SJSA1 (cell line): ENCODE data around the gene TCF12. TPM values are rescaled to one million over a fixed set of nuclear protein-coding genes. Genes with fewer than 3 reads are reported as not detected.
"Not testable (repeated sequence)": the region's sequence is repeated elsewhere in the genome, so short reads cannot be mapped to it uniquely, and the experiment has no call there.

Experiments used
- DNase-seq, 2 experiments: peaks; one replicate each; pipeline ENCODE4 v3.0.0-alpha.2; 2015 to 2020; ENCODE audit warnings: low spot score in 2 of 2, low read depth in 1 of 2
- H3K27ac ChIP-seq: fragments of 250-450 bp; sonication (Bioruptor Pico); 2 replicates; pipeline ENCODE4 v1.5.1; 2020; ENCODE audit warnings: mild to moderate bottlenecking, moderate library complexity
- H3K27me3 ChIP-seq: fragments of 250-450 bp; sonication (Bioruptor Pico); replicated peaks from 2 replicates; pipeline ENCODE4 v1.5.1; 2020; ENCODE audit warnings: mild to moderate bottlenecking, moderate library complexity
- H3K36me3 ChIP-seq: fragments of 250-450 bp; sonication (Bioruptor Pico); 2 replicates; pipeline ENCODE4 v1.5.1; 2020; ENCODE audit warnings: mild to moderate bottlenecking
- H3K4me1 ChIP-seq: fragments of 250-450 bp; sonication (Bioruptor Pico); replicated peaks from 2 replicates; pipeline ENCODE4 v1.6.1; 2021; ENCODE audit warnings: mild to moderate bottlenecking
- H3K4me3 ChIP-seq: fragments of 250-450 bp; sonication (Bioruptor Pico); 2 replicates; pipeline ENCODE4 v1.5.1; 2020; ENCODE audit warnings: mild to moderate bottlenecking
- H3K9me3 ChIP-seq: fragments of 250-450 bp; sonication (Bioruptor Pico); replicated peaks from 2 replicates; pipeline ENCODE4 v1.5.1; 2020; ENCODE audit warnings: mild to moderate bottlenecking
- total RNA-seq: library from RNA; depleted of rRNA; stranded (reverse); fragments of >200 nt; shearing (Covaris generic); gene quantifications from 2 replicates; pipeline ENCODE4 v1.2.3, GENCODE V29; 2014

The TCF12 gene
- total RNA-seq, 1 experiment from 2014 or later, result 69.5 TPM

DNA sequence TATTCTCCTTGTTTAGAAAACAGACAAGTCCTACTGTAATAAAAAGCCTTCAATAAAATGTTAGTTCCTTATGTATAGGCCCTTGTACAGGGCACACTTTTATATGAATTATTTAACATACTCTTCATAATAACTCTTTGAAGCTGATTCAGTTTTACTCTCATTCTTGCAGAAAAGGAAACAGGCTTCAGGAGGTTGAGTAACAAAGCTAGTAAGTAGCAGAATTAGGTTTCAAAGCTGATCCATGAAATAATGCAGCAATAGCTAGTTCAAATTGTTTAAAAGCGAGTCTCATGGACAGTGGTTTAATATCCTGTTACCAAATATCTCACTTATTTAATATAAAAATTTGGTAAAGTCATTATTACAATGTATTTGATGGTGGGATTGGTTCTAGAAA, 25.0 kb downstream of the TCF12 start:
- Histone ChIP-seq H3K36me3 (peaks cover 6% of the 10 kb centered on the region; the same call in 1 of the 2 replicates), H3K4me3 (no peak overlapping the region), H3K27me3 (no peaks in the 10 kb centered on the region), H3K27ac (no peak overlapping the region), H3K9me3 (0 out of 2 replicates have a peak, but pooled peaks cover 3% of the 10 kb centered on the region), H3K4me1 (no peaks in the 10 kb centered on the region)
- no peak for DNase-seq

GRCh38 chr15:56944485-56944884, 26.0 kb downstream of the TCF12 start:
- no peaks in the 10 kb centered on the region for H3K4me1 ChIP-seq
- no peak for DNase-seq
- H3K27ac ChIP-seq, result no peak overlapping the region
- H3K36me3 ChIP-seq, result peaks cover 6% of the 10 kb centered on the region; the same call in 1 of the 2 replicates
- no peaks in the 10 kb centered on the region for H3K27me3 ChIP-seq
- H3K9me3 ChIP-seq, result 0 out of 2 replicates have a peak, but pooled peaks cover 3% of the 10 kb centered on the region
- H3K4me3 ChIP-seq, result no peak overlapping the region

GRCh38 chr15:56946150-56946549, 27.7 kb downstream of the TCF12 start:
- Histone ChIP-seq H3K4me1 (no peaks in the 10 kb centered on the region), H3K36me3 (peaks cover 9% of the 10 kb centered on the region; the same call in 1 of the 2 replicates)
- no peak for DNase-seq

GRCh38 chr15:56948000-56948763, 29.7 kb downstream of the TCF12 start:
- no peak overlapping the region for H3K27ac ChIP-seq

More at GRCh38 chr15:56946150-56946549, 27.7 kb downstream of the TCF12 start:
- no peak overlapping the region for H3K27ac ChIP-seq
- no peak overlapping the region for H3K4me3 ChIP-seq
- 0 out of 2 replicates have a peak, but pooled peaks cover 3% of the 10 kb centered on the region for H3K9me3 ChIP-seq
- no peaks in the 10 kb centered on the region for H3K27me3 ChIP-seq

DNA sequence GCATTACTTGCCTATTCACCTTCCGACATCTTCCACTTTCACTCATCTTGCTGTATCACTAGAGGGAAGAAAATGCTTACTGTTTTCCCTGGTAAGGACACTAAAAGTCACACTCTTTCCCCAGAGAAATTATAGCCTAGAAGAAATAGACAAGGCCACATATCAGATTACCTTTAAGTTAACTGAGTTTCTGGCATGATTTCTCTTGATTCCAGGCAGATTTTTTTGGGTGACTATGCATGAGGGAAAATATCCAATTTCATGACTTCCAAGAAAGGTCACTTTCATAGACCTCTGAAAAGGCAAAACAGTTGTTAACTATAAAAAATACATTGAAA, 30.3 kb downstream of the TCF12 start:
- DNase-seq, result no peak
- H3K9me3 ChIP-seq, result 0 out of 2 replicates have a peak, but pooled peaks cover 3% of the 10 kb centered on the region
- H3K4me3 ChIP-seq, result no peak overlapping the region
- peaks cover 9% of the 10 kb centered on the region; the same call in 1 of the 2 replicates for H3K36me3 ChIP-seq
- no peaks in the 10 kb centered on the region for H3K27me3 ChIP-seq
- no peak overlapping the region for H3K27ac ChIP-seq
- no peaks in the 10 kb centered on the region for H3K4me1 ChIP-seq

More at GRCh38 chr15:56948000-56948763, 29.7 kb downstream of the TCF12 start:
- H3K9me3 ChIP-seq, result 0 out of 2 replicates have a peak, but pooled peaks cover 3% of the 10 kb centered on the region
- no peaks in the 10 kb centered on the region for H3K4me1 ChIP-seq
- no peaks in the 10 kb centered on the region for H3K27me3 ChIP-seq
- H3K36me3 ChIP-seq, result peaks cover 9% of the 10 kb centered on the region; the same call in 1 of the 2 replicates
- H3K4me3 ChIP-seq, result no peak overlapping the region
- no peak for DNase-seq

DNA sequence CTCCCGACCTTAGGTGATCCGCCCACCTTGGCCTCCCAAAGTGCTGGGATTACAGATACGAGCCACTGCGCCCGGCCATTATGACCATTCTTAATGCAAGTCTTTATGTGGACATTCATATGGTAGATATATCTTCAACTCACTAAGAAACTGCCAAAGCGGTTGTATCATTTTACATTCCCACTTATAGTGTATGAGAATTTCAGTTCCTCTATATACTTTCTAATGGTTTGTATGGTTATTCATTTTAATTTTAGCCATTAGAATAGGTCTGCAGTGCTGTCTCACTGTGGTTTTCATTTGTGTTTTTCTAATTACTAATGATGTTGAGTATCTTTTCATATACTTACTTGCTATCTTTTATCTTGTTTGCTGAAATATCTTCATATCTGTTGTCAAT, 32.5 kb downstream of the TCF12 start:
- H3K27me3 ChIP-seq, result no peaks in the 10 kb centered on the region
- no peaks in the 10 kb centered on the region for H3K9me3 ChIP-seq
- H3K36me3 ChIP-seq, result peaks cover 13% of the 10 kb centered on the region
- H3K4me1 ChIP-seq, result no peaks in the 10 kb centered on the region
- H3K27ac ChIP-seq, result no peak overlapping the region
- H3K4me3 ChIP-seq, result no peak overlapping the region
- DNase-seq, result no peak

- H3K27ac ChIP-seq, result no peak overlapping the region
- H3K4me3 ChIP-seq, result no peak overlapping the region
- H3K36me3 ChIP-seq, result peaks cover 11% of the 10 kb centered on the region
- DNase-seq, result no peak
- H3K27me3 ChIP-seq, result no peaks in the 10 kb centered on the region
- H3K4me1 ChIP-seq, result peaks cover 8% of the 10 kb centered on the region
- no peaks in the 10 kb centered on the region for H3K9me3 ChIP-seq
Measured at GRCh38 chr15:56953790-56954189, 35.3 kb downstream of the TCF12 start.

DNA sequence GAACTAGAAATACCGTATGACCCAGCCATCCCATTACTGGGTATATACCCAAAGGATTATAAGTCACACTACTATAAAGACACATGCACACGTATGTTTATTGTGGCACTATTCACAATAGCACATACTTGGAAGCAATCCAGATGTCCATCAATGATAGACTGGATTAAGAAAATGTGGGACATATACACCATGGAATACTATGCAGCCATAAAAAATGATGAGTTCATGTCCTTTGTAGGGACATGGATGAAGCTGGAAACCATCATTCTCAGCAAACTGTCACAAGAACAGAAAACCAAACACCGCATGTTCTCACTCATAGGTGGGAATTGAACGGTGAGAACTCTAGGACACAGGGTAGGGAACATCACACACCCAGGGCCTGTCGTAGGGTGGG, 36.6 kb downstream of the TCF12 start:
- not testable (repeated sequence) for DNase-seq, H3K4me1 ChIP-seq, H3K4me3 ChIP-seq, H3K27me3 ChIP-seq, H3K27ac ChIP-seq, H3K9me3 ChIP-seq
- H3K36me3 ChIP-seq, result peaks cover 11% of the 10 kb centered on the region

DNA sequence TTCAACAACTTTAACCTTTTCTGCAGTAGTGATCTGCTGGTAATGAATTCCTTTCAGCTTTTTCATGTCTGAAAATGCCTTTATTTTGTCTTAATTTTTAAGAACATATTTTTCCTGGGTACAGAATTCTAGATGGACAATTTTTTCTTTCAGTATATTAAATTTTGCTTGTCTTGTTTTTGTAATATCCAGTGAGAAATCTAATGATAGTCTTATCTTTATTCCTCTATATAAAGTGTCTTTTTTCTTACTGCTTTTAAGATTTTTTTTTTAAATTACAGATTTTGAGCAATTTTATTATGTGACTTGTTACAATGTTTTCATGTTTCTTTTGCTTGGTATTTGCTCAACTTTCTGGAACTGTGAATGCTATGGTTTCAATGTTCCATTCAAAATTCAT, 38.1 kb downstream of the TCF12 start:
- Histone ChIP-seq H3K4me3 (no peak overlapping the region), H3K36me3 (peaks cover 8% of the 10 kb centered on the region), H3K9me3 (no peaks in the 10 kb centered on the region), H3K27me3 (no peaks in the 10 kb centered on the region), H3K4me1 (peaks cover 8% of the 10 kb centered on the region), H3K27ac (no peak overlapping the region)
- DNase-seq, result no peak

GRCh38 chr15:56957812-56958406, 39.5 kb downstream of the TCF12 start:
- Histone ChIP-seq H3K4me1 (peaks cover 8% of the 10 kb centered on the region), H3K9me3 (no peaks in the 10 kb centered on the region), H3K4me3 (no peak overlapping the region), H3K27me3 (no peaks in the 10 kb centered on the region), H3K36me3 (peaks cover 8% of the 10 kb centered on the region), H3K27ac (no peak overlapping the region)
- DNase-seq, result no peak

GRCh38 chr15:56959318-56959648, 40.8 kb downstream of the TCF12 start:
- no peaks in the 10 kb centered on the region for H3K27me3 ChIP-seq
- H3K36me3 ChIP-seq, result peaks cover 8% of the 10 kb centered on the region
- DNase-seq, result no peak
- H3K4me1 ChIP-seq, result peaks cover 8% of the 10 kb centered on the region
- H3K4me3 ChIP-seq, result no peak overlapping the region
- no peaks in the 10 kb centered on the region for H3K9me3 ChIP-seq
- no peak overlapping the region for H3K27ac ChIP-seq

- no peak overlapping the region for H3K4me3 ChIP-seq
- no peak for DNase-seq
- no peaks in the 10 kb centered on the region for H3K9me3 ChIP-seq
- no peak overlapping the region for H3K27ac ChIP-seq
- peaks cover 8% of the 10 kb centered on the region for H3K4me1 ChIP-seq
- no peaks in the 10 kb centered on the region for H3K27me3 ChIP-seq
- H3K36me3 ChIP-seq, result peaks cover under 1% of the 10 kb centered on the region; the same call in 1 of the 2 replicates
Measured at GRCh38 chr15:56960116-56960515, 41.7 kb downstream of the TCF12 start.

- no peak overlapping the region for H3K27ac ChIP-seq
- H3K4me3 ChIP-seq, result no peak overlapping the region
- DNase-seq, result no peak
- no peaks in the 10 kb centered on the region for H3K9me3 ChIP-seq
- H3K27me3 ChIP-seq, result no peaks in the 10 kb centered on the region
- H3K4me1 ChIP-seq, result peaks cover 5% of the 10 kb centered on the region
- H3K36me3 ChIP-seq, result no peaks in the 10 kb centered on the region
Measured at GRCh38 chr15:56963126-56963525, 44.7 kb downstream of the TCF12 start.

DNA sequence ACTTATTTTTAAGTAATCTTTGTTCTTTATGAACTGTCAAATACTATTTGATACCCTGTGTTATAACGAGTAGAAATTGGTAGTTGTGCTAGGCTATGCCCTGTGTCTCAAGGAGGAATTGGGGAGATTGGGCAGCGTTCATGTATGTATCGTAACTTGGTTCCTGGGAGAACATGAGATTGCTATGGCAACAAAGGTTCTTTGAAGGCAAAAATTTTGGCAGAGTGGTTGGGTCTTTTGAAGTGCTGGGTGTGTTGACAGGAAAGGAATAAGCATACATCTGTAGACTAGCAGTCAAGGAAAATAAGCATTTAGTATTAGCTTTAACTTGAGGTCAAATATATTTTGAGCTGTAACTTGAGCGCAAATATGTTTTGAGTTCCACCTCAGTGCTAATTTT, 45.3 kb downstream of the TCF12 start:
- no peak for DNase-seq
- Histone ChIP-seq H3K27ac (no peak overlapping the region), H3K4me1 (no peaks in the 10 kb centered on the region)

More for the DNA sequence above, 45.3 kb downstream of the TCF12 start:
- H3K9me3 ChIP-seq, result no peaks in the 10 kb centered on the region
- H3K27me3 ChIP-seq, result no peaks in the 10 kb centered on the region
- no peak overlapping the region for H3K4me3 ChIP-seq
- H3K36me3 ChIP-seq, result no peaks in the 10 kb centered on the region
